Measurements from ENCODE around the gene ACCSL. TPM values are rescaled to one million over a fixed set of nuclear protein-coding genes. Genes with fewer than 3 reads are reported as not detected.

Gene ACCSL
- total RNA-seq, 2 donors from 2014 or later, result not detected

- 69 to 81% methylated on average over 2 of the region's 2 CpGs for WGBS, 2 donors
- H3K9me3 ChIP-seq, result no peaks in the 10 kb centered on the region
- no peak overlapping the region for H3K27ac ChIP-seq
- H3K4me3 ChIP-seq, result no peak overlapping the region
- no peaks in the 10 kb centered on the region for H3K4me1 ChIP-seq
- DNase-seq, result no peak
- H3K36me3 ChIP-seq (replicated peaks in 1 of 2; ENCODE audit: insufficient read depth in 1 of 2, low read depth in 2 of 2), result no peaks in the 10 kb centered on the region
- intact Hi-C loops (cut with DNase I), result no loop called here
- TF ChIP-seq CTCF (IDR thresholded peaks at IDR 0.05) (no peak), POLR2A (IDR thresholded peaks at IDR 0.05) (no peak)
- ATAC-seq, result no peak
- H3K27me3 ChIP-seq, result no peaks in the 10 kb centered on the region
Observed at GRCh38 chr11:44046182-44046581, 1.6 kb upstream of the ACCSL start.

- no peak for DNase-seq
- no peaks in the 10 kb centered on the region for H3K4me1 ChIP-seq
- ATAC-seq, result no peak
- WGBS, 2 donors, result 64 to 74% methylated on average over 2 of the region's 2 CpGs
- TF ChIP-seq POLR2A (IDR thresholded peaks at IDR 0.05) (no peak), CTCF (IDR thresholded peaks at IDR 0.05) (no peak)
- no peak overlapping the region for H3K4me3 ChIP-seq
- no peaks in the 10 kb centered on the region for H3K9me3 ChIP-seq
- H3K27me3 ChIP-seq, result no peaks in the 10 kb centered on the region
- no peaks in the 10 kb centered on the region for H3K36me3 ChIP-seq (replicated peaks in 1 of 2; ENCODE audit: insufficient read depth in 1 of 2, low read depth in 2 of 2)
- intact Hi-C loops (cut with DNase I), result no loop called here
- no peak overlapping the region for H3K27ac ChIP-seq
Observed at GRCh38 chr11:44047298-44047697, 483 bp upstream of the ACCSL start.

- Histone ChIP-seq H3K4me1 (no peaks in the 10 kb centered on the region), H3K9me3 (no peaks in the 10 kb centered on the region), H3K27me3 (no peaks in the 10 kb centered on the region), H3K27ac (no peak overlapping the region), H3K36me3 (replicated peaks in 1 of 2; ENCODE audit: insufficient read depth in 1 of 2, low read depth in 2 of 2) (no peaks in the 10 kb centered on the region), H3K4me3 (no peak overlapping the region)
- 69 to 72% methylated on average over 3 of the region's 3 CpGs for WGBS, 2 donors
- no peak for DNase-seq
- no peak for ATAC-seq
- intact Hi-C loops (cut with DNase I), result no loop called here
- TF ChIP-seq POLR2A (IDR thresholded peaks at IDR 0.05) (no peak), CTCF (IDR thresholded peaks at IDR 0.05) (no peak)
Observed at GRCh38 chr11:44049832-44050231, 2.1 kb downstream of the ACCSL start.

GRCh38 chr11:44051171-44051570, 3.4 kb downstream of the ACCSL start:
- no peaks in the 10 kb centered on the region for H3K4me1 ChIP-seq
- H3K27me3 ChIP-seq, result no peaks in the 10 kb centered on the region
- H3K9me3 ChIP-seq, result no peaks in the 10 kb centered on the region
- no peak for ATAC-seq
- WGBS, 2 donors, result 70 to 78% methylated on average over 3 to 4 of the region's 4 CpGs
- no peak overlapping the region for H3K27ac ChIP-seq
- no peak for DNase-seq
- no peak overlapping the region for H3K4me3 ChIP-seq
- intact Hi-C loops (cut with DNase I), result no loop called here
- TF ChIP-seq POLR2A (IDR thresholded peaks at IDR 0.05), result no peak
- no peak for TF ChIP-seq CTCF (IDR thresholded peaks at IDR 0.05)
- no peaks in the 10 kb centered on the region for H3K36me3 ChIP-seq (replicated peaks in 1 of 2; ENCODE audit: insufficient read depth in 1 of 2, low read depth in 2 of 2)

- Histone ChIP-seq H3K36me3 (replicated peaks in 1 of 2; ENCODE audit: insufficient read depth in 1 of 2, low read depth in 2 of 2) (no peaks in the 10 kb centered on the region), H3K4me1 (no peaks in the 10 kb centered on the region), H3K27me3 (no peaks in the 10 kb centered on the region), H3K9me3 (no peaks in the 10 kb centered on the region), H3K27ac (no peak overlapping the region), H3K4me3 (no peak overlapping the region)
- DNase-seq (no peak), ATAC-seq (no peak)
- TF ChIP-seq POLR2A (IDR thresholded peaks at IDR 0.05) (no peak), CTCF (IDR thresholded peaks at IDR 0.05) (no peak)
- intact Hi-C loops (cut with DNase I), result no loop called here
- WGBS, 2 donors, result 85 to 86% methylated on average over 6 of the region's 6 CpGs
Observed at GRCh38 chr11:44057340-44057739, 9.6 kb downstream of the ACCSL start.

All from body of pancreas (tissue), 4 donors.